Motor neuron (in vitro differentiated cells): ENCODE data around the gene CAMTA1. TPM values are rescaled to one million over a fixed set of nuclear protein-coding genes. Genes with fewer than 3 reads are reported as not detected.
A peak's percentile ranks its signal among the peaks of the same experiment; 100 is the strongest.
"Not testable (repeated sequence)": the region's sequence is repeated elsewhere in the genome, so short reads cannot be mapped to it uniquely, and the experiment has no call there.

Source experiments
- ATAC-seq, 8 experiments: fragments of 200-7000 bp; cut with Tn5 transposase; replicated peaks in 6 of 8; 2 replicates each; pipeline ENCODE4 v1.8.0; 2021; ENCODE audit warnings: mild to moderate bottlenecking in 8 of 8, moderate library complexity in 8 of 8
- H3K27ac ChIP-seq, 2 donors: fragments of 250-450 bp; sonication (Bioruptor Pico); 2 replicates each; pipeline ENCODE4 v1.9.0; 2021; ENCODE audit warnings: antibody characterized with exemption in 2 of 2, mild to moderate bottlenecking in 2 of 2, moderate library complexity in 1 of 2
- H3K4me1 ChIP-seq, 2 donors: fragments of 250-450 bp; sonication (Bioruptor Pico); replicated peaks in 1 of 2; 2 replicates each; pipeline ENCODE4 v1.6.1; 2021; ENCODE audit warnings: antibody characterized with exemption in 2 of 2, mild to moderate bottlenecking in 2 of 2, moderate library complexity in 1 of 2
- H3K4me3 ChIP-seq, 5 donors: fragments of 250-450 bp; sonication (Bioruptor Pico); 2 replicates each; pipeline ENCODE4 v1.9.0; 2021; ENCODE audit warnings: antibody characterized with exemption in 5 of 5, mild to moderate bottlenecking in 5 of 5, moderate library complexity in 4 of 5
- WGBS, 10 experiments: fragments of 450-650 bp; shearing (Covaris generic); methylation state at CpG; one replicate each; pipeline ENCODE4 v1.0.0; 2022; 5-methylcytosine and 5-hydroxymethylcytosine counted together
- in situ Hi-C, 9 experiments: fragments of 400-800 bp; cut with MboI; loops; one replicate each; pipeline ENCODE4 v1.15.0; 2021; ENCODE audit warnings: low sequenced_read_pairs in 9 of 9, low pct_unique_long_range_greater_than_20kb in 2 of 9; ENCODE audit not compliant: unreplicated experiment in 9 of 9
- total RNA-seq, 8 experiments: library from RNA; unstranded; fragments of 300-600 nt; gene quantifications; 2 replicates each; pipeline versions ENCODE4 v1.2.3 to v1.2.4, GENCODE V29; 2022

Gene CAMTA1
- total RNA-seq, 8 experiments from 2014 or later, result 38.5 to 145 (median 77.6) TPM

DNA sequence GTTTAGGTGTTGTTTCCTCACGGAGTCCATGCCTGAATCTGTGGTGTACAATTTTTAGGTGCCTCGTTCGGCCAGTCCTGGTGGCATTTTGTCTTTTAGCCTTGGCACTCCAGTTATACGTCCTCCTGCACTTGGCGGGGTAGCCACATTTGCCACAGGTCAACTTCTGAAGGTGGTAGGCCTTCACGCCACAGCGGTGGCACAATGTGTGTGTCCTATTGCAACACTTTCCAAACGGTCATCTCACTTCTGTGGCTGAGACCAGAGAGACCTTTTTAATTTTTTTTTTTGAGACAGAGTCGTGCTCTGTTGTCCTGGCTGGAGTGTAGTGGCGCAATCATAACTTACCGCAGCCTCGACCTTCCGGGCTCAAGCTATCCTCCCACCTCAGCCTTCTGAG, 49.1 kb downstream of the CAMTA1 start:
- 80 to 98% (median 94%) methylated on average over 1 to 13 of the region's 13 CpGs for WGBS, 10 experiments
- H3K4me3 ChIP-seq, result no peak overlapping the region
- ATAC-seq, result no peak
- no peak overlapping the region for H3K27ac ChIP-seq
- in situ Hi-C loops, result no loop called here
- H3K4me1 ChIP-seq, result peaks cover 0 to 2% of the 10 kb centered on the region in 2 donors

DNA sequence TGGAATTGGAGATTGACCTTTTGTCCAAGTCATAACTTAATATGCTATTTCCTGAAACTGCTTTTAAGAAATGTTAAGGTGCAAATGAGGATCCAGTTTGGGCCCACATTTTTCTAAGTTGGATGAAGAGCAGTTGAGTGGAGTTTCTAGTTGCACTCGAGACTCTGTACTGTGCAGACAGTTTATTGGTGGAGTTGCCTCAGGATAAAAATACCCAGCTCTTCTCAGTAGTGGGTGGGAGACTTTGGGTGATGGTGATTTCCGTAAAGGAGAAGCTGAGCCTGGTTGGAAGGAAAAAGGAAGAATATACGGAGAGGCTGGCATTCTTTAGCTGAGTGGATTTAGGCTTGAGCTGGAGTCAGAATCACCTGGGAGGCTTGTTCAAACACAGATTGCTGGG, 49.9 kb downstream of the CAMTA1 start:
- Histone ChIP-seq H3K27ac (no peak overlapping the region), H3K4me1 (peaks cover 0 to 2% of the 10 kb centered on the region in 2 donors), H3K4me3 (no peak overlapping the region)
- 67 to 100% (median 98%) methylated on average over 1 to 3 of the region's 3 CpGs for WGBS, 10 experiments
- no peak for ATAC-seq
- in situ Hi-C loops, result no loop called here

- H3K27ac ChIP-seq, result no peak overlapping the region
Measured at GRCh38 chr1:6842301-6842700, 57.0 kb downstream of the CAMTA1 start.

GRCh38 chr1:6845786-6846185, 60.5 kb downstream of the CAMTA1 start:
- H3K27ac ChIP-seq, H3K4me3 ChIP-seq, in situ Hi-C loops, ATAC-seq, H3K4me1 ChIP-seq: not testable (repeated sequence)
- 83 to 100% (median 96%) methylated on average over 1 to 4 of the region's 4 CpGs; no CpG with 5 or more reads in 1 of the 10 experiments for WGBS, 10 experiments

More at GRCh38 chr1:6842301-6842700, 57.0 kb downstream of the CAMTA1 start:
- no peak for ATAC-seq
- Histone ChIP-seq H3K4me1 (no peaks in the 10 kb centered on the region), H3K4me3 (no peak overlapping the region)
- WGBS, 10 experiments, result 86 to 100% (median 91%) methylated on average over 1 to 7 of the region's 8 CpGs; no CpG with 5 or more reads in 2 of the 10 experiments
- in situ Hi-C loops, result no loop called here

- in situ Hi-C loops, result no loop called here
- 69 to 100% (median 94%) methylated on average over 1 to 3 of the region's 3 CpGs for WGBS, 10 experiments
- H3K4me3 ChIP-seq, result no peak overlapping the region
Measured at GRCh38 chr1:6848816-6849215, 63.6 kb downstream of the CAMTA1 start.

GRCh38 chr1:6850537-6850936, 65.3 kb downstream of the CAMTA1 start:
- WGBS, 10 experiments, result 46 to 100% (median 94%) methylated on average over 1 to 4 of the region's 4 CpGs
- Histone ChIP-seq H3K4me3 (no peak overlapping the region), H3K4me1 (no peaks in the 10 kb centered on the region), H3K27ac (no peak overlapping the region)
- no peak for ATAC-seq
- in situ Hi-C loops, result no loop called here

More at GRCh38 chr1:6848816-6849215, 63.6 kb downstream of the CAMTA1 start:
- ATAC-seq, result no peak
- Histone ChIP-seq H3K4me1 (no peaks in the 10 kb centered on the region), H3K27ac (no peak overlapping the region)

DNA sequence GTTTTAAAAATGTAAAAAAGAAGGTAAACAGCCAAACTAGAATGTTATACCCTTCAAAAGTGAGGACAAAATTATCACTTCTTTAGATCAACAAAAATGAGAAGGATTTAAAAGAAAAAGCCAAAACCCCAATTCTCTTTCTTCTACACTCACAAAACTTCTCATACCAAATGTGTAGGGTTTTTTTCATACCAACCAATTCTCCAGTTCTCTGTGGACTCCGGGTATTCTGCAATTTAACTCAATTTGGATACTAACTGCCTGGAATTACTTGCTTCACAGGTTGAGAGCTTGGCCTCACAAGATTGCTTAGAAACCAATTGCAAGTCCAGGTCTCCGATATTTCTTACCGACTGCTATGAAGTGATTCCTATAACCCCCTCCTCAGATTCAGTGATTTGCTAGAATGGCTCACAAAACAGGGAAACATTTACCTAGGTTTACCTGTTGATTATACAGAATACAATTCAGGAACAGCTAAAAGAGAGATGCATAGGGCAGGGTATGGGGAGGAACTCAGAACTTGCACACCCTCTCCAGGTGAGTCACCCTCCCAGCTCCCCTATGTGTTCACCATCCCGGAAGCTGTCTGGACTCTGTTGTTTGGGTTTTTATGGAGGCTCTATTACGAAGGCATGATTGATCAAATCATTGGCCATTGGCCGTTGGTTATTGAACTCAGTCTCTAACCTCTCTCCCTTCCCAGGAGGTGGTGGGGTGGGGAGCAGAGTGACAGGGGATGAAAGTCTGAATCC, 67.1 kb downstream of the CAMTA1 start:
- H3K27ac ChIP-seq, result no peak overlapping the region
- in situ Hi-C loops, result no loop called here
- no peak overlapping the region for H3K4me3 ChIP-seq
- 79 to 100% (median 99%) methylated on average over 1 to 6 of the region's 6 CpGs for WGBS, 10 experiments
- no peak for ATAC-seq
- H3K4me1 ChIP-seq, result no peaks in the 10 kb centered on the region

DNA sequence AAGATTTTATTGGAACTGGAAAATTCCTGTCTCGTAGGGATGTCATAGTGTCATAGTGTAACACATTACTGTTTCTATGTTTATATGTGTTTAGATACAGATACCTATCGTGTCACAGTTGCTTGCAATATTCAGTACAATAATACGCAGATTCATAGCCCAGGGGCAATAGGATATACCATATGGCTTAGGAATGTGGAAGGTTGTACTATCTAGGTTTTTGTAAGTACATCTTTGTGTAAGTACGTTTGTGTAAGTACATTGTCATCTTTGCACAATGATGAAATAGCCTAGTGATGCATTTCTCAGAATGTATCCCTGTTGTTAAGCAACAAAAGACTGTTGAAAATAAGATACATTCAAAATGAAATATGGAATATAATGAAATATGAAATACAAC, 68.9 kb downstream of the CAMTA1 start:
- Histone ChIP-seq H3K4me1 (no peaks in the 10 kb centered on the region), H3K27ac (no peak overlapping the region), H3K4me3 (no peak overlapping the region)
- in situ Hi-C loops, result no loop called here
- no peak for ATAC-seq
- WGBS, 10 experiments, result 67 to 100% (median 93%) methylated on average over 2 to 4 of the region's 4 CpGs

- ATAC-seq, result no peak
- WGBS, 10 experiments, result 86 to 100% (median 100%) methylated on average over 2 of the region's 2 CpGs; no CpG with 5 or more reads in 1 of the 10 experiments
- in situ Hi-C loops, result no loop called here
Measured at GRCh38 chr1:6857831-6858230, 72.6 kb downstream of the CAMTA1 start.

GRCh38 chr1:6858596-6858995, 73.3 kb downstream of the CAMTA1 start:
- ATAC-seq, result no peak
- 60 to 100% (median 92%) methylated on average over 1 to 3 of the region's 3 CpGs; no CpG with 5 or more reads in 1 of the 10 experiments for WGBS, 10 experiments
- no peaks in the 10 kb centered on the region for H3K4me1 ChIP-seq
- H3K4me3 ChIP-seq, result no peak overlapping the region
- in situ Hi-C loops, result no loop called here
- no peak overlapping the region for H3K27ac ChIP-seq

More at GRCh38 chr1:6857831-6858230, 72.6 kb downstream of the CAMTA1 start:
- Histone ChIP-seq H3K4me1 (no peaks in the 10 kb centered on the region), H3K4me3 (no peak overlapping the region), H3K27ac (no peak overlapping the region)

DNA sequence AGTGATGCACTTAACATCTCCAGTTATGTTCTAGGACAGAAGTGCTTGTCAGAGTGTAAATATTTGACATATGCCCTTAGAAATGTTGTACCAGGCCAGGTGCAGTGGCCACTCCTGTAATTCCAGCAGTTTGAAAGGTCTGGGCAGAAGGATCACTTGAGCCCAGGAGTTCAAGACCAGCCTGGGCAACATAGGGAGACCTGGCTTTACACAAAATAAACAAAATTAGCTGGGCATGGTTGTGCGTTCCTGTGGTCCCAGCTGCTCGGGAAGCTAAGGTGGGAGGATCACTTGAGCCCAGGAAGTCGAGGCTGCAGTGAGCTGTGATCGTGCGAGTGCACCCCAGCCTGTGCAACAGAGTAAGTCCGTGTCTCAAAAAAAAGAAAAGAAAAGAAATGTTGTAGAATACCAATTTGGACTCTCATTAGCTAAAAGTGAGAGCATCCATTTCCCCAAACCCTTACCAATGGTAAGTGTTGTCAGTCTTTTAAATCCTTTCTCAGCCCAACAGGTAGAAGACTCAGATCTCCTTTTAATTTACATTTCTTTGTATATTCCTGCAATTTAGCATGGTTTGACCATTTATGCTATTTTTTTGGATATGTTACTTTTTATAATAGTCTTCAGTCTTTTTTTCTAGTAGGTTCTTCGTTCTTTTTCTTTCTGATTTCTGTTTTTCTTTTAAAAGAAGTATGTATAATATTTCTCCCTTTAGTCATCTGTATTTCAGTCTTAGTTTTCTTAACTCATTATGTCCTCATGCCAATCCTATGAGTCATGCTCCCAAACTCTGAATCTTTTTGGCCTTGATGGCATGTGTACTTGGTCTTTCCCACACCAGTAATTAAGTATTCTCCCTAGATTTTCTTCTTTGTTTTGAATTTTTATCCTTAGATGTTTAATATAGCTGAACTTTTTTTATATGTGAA, 74.4 kb downstream of the CAMTA1 start:
- ATAC-seq, result peak in 2 of 8 experiments; percentile 87 to 91
- H3K4me3 ChIP-seq, result no peak overlapping the region
- H3K4me1 ChIP-seq, result no peaks in the 10 kb centered on the region
- H3K27ac ChIP-seq, result no peak overlapping the region
- WGBS, 10 experiments, result 0 to 96% (median 85%) methylated on average over 1 to 7 of the region's 7 CpGs
- in situ Hi-C loops, result no loop called here

- in situ Hi-C loops, result no loop called here
- H3K4me3 ChIP-seq, result no peak overlapping the region
- H3K27ac ChIP-seq, result no peak overlapping the region
- WGBS, 10 experiments, result 83 to 100% (median 91%) methylated on average over 1 to 6 of the region's 6 CpGs; no CpG with 5 or more reads in 1 of the 10 experiments
- H3K4me1 ChIP-seq, result no peaks in the 10 kb centered on the region
- no peak for ATAC-seq
Measured at GRCh38 chr1:6860401-6860800, 75.1 kb downstream of the CAMTA1 start.

DNA sequence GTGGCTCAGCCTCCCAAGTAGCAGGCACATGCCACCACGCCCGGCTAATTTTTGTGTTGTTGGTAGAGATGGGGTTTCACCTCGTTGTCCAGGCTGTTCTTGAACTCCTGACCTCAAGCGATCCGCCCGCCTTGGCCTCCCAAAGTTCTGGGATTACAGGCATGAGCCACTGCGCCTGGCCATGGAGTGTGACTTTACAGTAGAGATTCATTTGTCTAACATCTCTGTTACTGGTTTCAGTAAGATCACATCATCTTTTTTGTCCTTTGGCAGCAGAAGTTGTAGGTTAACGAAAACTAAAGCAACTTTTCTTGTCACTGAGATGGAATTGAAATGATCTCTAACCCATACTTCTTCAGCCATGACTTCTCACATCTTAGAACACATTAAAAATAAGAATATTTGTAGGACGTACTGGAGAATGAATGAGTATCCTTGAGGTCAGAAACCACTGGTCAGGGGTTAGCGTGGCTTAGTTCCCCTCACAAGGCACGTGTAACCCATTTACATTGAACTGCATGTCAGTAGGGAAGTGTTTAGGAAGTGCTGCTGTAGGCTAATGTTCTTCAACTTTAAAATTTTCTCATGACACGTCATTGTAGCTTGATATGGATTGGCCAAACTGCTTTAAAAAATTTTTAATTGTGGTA, 75.9 kb downstream of the CAMTA1 start:
- in situ Hi-C loops, result no loop called here
- ATAC-seq, result no peak
- no peak overlapping the region for H3K27ac ChIP-seq

More for the DNA sequence above, 75.9 kb downstream of the CAMTA1 start:
- Histone ChIP-seq H3K4me1 (peaks cover 0 to 1% of the 10 kb centered on the region in 2 donors), H3K4me3 (no peak overlapping the region)
- 84 to 100% (median 93%) methylated on average over 1 to 10 of the region's 12 CpGs; no CpG with 5 or more reads in 1 of the 10 experiments for WGBS, 10 experiments
